Muscle layer of duodenum (tissue), 2 donors: ENCODE measurements around the gene BRWD1.
"Not testable (repeated sequence)": the region's sequence is repeated elsewhere in the genome, so short reads cannot be mapped to it uniquely, and the experiment has no call there.

Source experiments
- H3K27ac ChIP-seq: one replicate; pipeline ENCODE4 v1.7.0; 2013; ENCODE audit warnings: mild to moderate bottlenecking, low read length
- H3K27me3 ChIP-seq: one replicate; pipeline ENCODE4 v1.7.0; 2013; ENCODE audit warnings: low read depth, mild to moderate bottlenecking, control low read depth, low read length
- H3K36me3 ChIP-seq, 2 donors: one replicate each; pipeline ENCODE4 v1.7.0; 2013; ENCODE audit warnings: low read length in 2 of 2, control low read depth in 1 of 2, mild to moderate bottlenecking in 1 of 2; ENCODE audit not compliant: insufficient read depth in 2 of 2, control insufficient read depth in 1 of 2
- H3K4me1 ChIP-seq, 2 donors: one replicate each; pipeline ENCODE4 v1.7.0; 2013; ENCODE audit warnings: low read length in 2 of 2, mild to moderate bottlenecking in 2 of 2, control low read depth in 1 of 2, moderate library complexity in 1 of 2; ENCODE audit not compliant: insufficient read depth in 2 of 2, control insufficient read depth in 1 of 2
- H3K4me3 ChIP-seq, 2 donors: one replicate each; pipeline ENCODE4 v1.7.0; 2013; ENCODE audit warnings: low read length in 2 of 2, low read depth in 1 of 2, mild to moderate bottlenecking in 1 of 2
- H3K9me3 ChIP-seq, 2 donors: one replicate each; pipeline ENCODE4 v1.7.0; 2013; ENCODE audit warnings: low read length in 2 of 2, control low read depth in 1 of 2, mild to moderate bottlenecking in 1 of 2; ENCODE audit not compliant: control insufficient read depth in 1 of 2
- donor health status: healthy.

Gene BRWD1

DNA sequence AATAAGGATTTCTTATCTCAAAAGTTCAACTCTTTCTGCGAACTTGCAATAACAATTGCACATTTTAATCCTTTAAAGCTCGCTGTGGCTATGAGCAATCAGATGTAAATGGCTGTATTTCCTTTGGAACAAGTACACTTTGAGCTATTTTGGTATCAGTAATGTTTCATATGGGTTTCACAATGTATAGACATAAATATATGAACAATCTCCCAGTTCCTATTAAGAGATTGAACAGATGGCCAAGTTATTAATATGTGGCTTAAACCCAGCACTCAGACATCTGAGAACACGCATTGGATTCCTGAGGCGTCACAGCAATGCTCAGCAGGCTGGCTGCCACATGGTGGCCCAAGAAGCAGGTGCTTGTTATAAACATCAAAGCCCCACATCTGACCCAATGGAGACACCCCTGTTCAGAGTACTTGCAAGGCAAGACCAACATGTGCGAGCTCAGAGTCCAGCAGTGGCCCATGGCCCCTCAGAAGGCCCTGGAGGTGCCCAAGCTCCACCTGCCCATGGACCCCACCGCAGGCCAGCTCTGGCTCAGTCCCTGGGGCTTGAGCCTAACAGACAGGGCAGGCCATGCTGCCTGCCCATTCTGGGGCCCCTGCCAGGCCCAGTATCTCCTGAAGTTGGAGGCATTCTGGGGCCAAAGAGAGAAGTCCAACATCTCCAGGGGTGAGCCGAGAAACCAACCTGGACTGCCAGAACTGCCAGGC is 153.9 kb downstream of the BRWD1 start:
- Histone ChIP-seq H3K27me3 (no peaks in the 10 kb centered on the region), H3K27ac (no peak overlapping the region)

DNA sequence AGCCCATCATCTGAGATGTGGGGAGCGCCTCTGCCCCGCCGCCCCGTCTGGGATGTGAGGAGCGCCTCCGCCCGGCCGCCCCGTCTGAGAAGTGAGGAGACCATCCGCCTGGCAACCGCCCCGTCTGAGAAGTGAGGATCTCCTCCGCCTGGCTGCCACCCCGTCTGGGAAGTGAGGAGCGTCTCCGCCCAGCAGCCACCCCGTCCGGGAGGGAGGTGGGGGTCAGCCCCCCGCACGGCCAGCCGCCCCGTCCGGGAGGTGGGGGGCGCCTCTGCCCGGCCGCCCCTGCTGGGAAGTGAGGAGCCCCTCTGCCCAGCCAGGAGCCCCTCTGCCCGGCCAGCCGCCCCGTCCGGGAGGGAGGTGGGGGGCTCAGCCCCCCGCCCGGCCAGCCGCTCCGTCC is 156.2 kb downstream of the BRWD1 start:
- not testable (repeated sequence) for H3K27me3 ChIP-seq, H3K36me3 ChIP-seq, H3K4me3 ChIP-seq, H3K4me1 ChIP-seq, H3K9me3 ChIP-seq, H3K27ac ChIP-seq

More for the DNA sequence above, 153.9 kb downstream of the BRWD1 start:
- peaks cover 10 to 13% of the 10 kb centered on the region in 2 donors for H3K9me3 ChIP-seq
- no peaks in the 10 kb centered on the region for H3K36me3 ChIP-seq
- no peaks in the 10 kb centered on the region for H3K4me1 ChIP-seq
- no peak overlapping the region for H3K4me3 ChIP-seq

DNA sequence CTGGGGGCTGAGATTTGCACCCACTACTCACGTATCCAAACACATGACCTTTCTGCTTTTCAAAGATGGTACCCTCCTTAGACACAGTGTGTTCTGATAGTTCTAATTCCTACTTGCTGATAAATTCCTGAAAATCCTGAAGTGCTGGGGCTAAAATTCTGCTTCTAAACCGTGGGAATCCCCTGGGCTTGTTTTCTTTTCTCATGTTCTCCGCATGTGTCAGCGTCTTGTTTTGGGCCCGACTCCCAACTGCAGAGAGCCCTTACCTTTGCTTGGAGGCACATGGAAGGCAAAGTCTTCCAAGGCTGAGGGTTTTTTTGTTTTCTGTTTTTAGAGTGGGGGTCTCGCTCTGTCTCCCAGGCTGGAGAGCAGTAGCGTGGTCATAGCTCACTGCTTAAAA is 157.4 kb downstream of the BRWD1 start:
- H3K9me3 ChIP-seq = no peaks in the 10 kb centered on the region
- no peaks in the 10 kb centered on the region for H3K4me1 ChIP-seq
- no peak overlapping the region for H3K27ac ChIP-seq
- H3K4me3 ChIP-seq = no peak overlapping the region
- H3K36me3 ChIP-seq = no peaks in the 10 kb centered on the region
- no peaks in the 10 kb centered on the region for H3K27me3 ChIP-seq

DNA sequence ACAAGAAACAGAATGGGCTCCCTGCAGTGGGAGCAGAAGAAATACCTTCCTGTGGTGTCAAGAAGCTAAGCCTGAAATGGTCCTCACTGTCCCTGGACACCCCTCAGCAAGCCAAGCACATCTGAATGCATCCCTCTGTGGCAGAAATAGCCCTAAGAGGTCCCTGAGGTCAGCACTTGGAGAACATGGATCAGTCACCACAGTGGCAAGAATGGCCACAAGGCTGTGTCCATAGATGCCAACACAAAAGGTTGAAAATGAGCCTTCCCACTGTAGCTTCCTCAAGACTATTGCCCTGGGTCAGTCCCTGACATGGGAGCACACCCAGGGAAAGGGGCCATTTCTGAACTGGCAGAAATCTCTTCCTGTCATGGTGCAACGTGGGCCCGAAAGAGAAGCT is 157.9 kb downstream of the BRWD1 start:
- no peaks in the 10 kb centered on the region for H3K27me3 ChIP-seq
- H3K4me3 ChIP-seq = no peak overlapping the region
- no peaks in the 10 kb centered on the region for H3K9me3 ChIP-seq
- H3K27ac ChIP-seq = no peak overlapping the region
- no peaks in the 10 kb centered on the region for H3K4me1 ChIP-seq
- H3K36me3 ChIP-seq = no peaks in the 10 kb centered on the region

DNA sequence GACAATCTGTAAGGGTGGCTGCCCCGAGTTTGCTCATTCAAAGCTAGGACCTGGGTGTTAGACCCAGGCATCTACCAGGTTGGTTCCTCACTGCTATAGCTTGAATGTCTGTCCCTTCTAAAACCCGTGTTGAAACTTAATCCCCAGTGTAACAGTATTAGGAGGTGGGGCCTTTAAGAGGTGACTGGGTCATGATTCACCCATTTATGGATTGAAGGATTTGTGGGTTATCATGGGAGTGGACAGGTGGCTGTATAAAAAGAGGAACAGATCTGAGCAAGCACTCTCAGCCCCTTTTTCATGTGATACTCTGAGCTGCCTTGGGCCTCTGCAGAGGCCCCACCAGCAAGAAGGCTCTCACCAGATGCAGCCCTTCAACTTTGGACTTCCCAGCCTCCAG is 159.6 kb downstream of the BRWD1 start:
- H3K4me1 ChIP-seq = no peaks in the 10 kb centered on the region
- no peak overlapping the region for H3K27ac ChIP-seq
- H3K36me3 ChIP-seq = no peaks in the 10 kb centered on the region
- H3K4me3 ChIP-seq = no peak overlapping the region
- no peaks in the 10 kb centered on the region for H3K9me3 ChIP-seq
- no peaks in the 10 kb centered on the region for H3K27me3 ChIP-seq

DNA sequence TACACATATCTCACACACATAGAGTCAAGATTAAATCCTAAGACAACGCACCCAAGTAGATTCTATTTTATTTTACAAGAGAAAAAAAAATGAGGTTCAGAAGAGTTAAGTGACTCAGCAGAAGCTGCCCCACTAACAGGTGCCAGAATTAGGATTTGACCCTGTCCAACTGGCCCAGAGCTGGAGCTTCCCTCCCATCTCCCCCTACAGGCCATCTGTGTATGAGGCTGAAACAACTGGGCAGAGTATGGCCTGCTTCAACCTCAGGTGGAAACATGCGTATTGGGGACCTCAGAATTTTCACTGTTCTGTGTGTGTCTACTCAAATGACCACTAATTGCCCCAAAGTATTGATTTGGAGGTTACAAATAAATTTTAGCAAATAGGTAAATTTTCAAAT is 160.1 kb downstream of the BRWD1 start:
- Histone ChIP-seq H3K4me1 (no peaks in the 10 kb centered on the region), H3K4me3 (no peak overlapping the region), H3K9me3 (no peaks in the 10 kb centered on the region), H3K27ac (no peak overlapping the region), H3K36me3 (no peaks in the 10 kb centered on the region), H3K27me3 (no peaks in the 10 kb centered on the region)

DNA sequence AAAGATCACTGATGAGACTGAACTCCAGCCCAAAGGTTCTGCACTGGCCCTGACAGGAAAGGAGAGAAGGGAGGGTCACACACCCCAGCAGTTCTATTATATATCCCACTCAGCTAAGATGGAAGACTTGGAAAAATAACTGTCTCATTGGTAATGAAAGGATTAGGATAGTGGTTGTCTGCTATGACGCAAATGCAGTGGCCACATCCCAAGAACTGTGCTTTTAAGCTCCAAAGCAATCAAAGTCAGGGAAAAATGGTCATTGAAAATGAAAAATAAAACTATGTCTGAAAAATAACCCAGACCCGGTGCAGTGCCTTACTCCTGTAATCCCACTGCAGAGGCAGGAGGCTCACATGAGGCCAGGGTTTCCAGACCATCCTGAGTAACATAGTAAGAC is 161.2 kb downstream of the BRWD1 start:
- no peaks in the 10 kb centered on the region for H3K36me3 ChIP-seq
- H3K4me3 ChIP-seq = no peak overlapping the region
- H3K4me1 ChIP-seq = no peaks in the 10 kb centered on the region
- no peaks in the 10 kb centered on the region for H3K9me3 ChIP-seq
- H3K27ac ChIP-seq = no peak overlapping the region
- no peaks in the 10 kb centered on the region for H3K27me3 ChIP-seq

DNA sequence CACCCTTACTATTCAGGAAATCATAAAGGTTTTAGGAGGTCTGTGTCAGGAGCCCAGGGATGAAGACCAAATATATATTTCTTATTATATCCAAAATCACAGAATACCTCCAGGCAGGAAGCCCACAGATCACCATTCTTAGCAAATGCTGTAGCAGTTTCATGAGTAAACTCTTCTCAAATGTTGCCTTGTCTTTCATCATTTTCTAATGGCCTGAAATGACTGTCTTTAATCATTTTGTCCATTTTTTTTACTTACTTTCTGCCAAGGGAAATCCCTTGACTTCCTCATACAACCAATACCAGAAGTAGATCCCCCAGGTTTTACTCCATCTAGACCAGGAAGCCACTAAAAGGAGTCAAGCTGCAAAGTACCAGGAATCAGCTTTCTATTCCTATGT is 162.6 kb downstream of the BRWD1 start:
- H3K4me3 ChIP-seq = no peak overlapping the region
- no peaks in the 10 kb centered on the region for H3K9me3 ChIP-seq
- no peaks in the 10 kb centered on the region for H3K4me1 ChIP-seq
- no peak overlapping the region for H3K27ac ChIP-seq
- H3K36me3 ChIP-seq = no peaks in the 10 kb centered on the region
- H3K27me3 ChIP-seq = no peaks in the 10 kb centered on the region

DNA sequence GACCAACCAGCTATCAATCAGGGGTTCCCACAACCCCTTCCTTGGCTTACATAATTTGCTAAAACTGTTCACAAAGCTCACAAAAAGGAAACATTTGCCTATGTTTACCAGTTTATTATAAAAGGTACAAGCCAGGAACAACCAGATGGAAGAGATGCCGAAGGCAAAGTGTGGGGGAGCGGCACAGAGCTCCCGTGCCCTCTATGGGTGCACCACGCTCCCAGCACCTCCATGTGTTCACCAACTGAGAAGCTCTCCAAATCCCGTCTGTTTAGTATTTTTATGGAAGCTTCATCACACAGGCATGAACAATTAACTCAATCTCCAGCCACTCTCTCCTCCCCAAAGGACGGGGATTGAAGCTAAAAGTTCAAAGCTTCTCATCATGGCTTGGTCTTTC is 163.1 kb downstream of the BRWD1 start:
- Histone ChIP-seq H3K27me3 (no peaks in the 10 kb centered on the region), H3K9me3 (no peaks in the 10 kb centered on the region), H3K27ac (no peak overlapping the region), H3K4me1 (no peaks in the 10 kb centered on the region), H3K4me3 (no peak overlapping the region), H3K36me3 (no peaks in the 10 kb centered on the region)

DNA sequence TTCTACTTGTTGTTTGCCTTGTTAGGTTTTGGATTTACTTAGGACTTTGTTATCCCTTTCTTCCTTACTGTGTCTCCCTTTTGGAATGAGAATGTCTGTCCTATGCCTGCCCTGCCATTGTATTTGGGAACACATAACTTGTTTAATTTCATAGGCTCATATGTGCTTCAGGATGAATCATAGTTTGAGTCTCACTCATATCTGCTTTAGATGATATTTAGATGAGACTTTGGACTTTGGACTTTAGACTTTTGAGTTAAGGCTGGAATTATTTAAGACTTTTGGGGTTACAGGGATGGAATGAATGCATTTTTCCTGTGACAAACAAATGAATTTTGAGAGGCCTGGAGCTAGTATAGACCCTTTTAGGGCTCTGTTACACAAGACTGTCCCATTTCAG is 163.6 kb downstream of the BRWD1 start:
- Histone ChIP-seq H3K36me3 (no peaks in the 10 kb centered on the region), H3K4me1 (no peaks in the 10 kb centered on the region), H3K27ac (no peak overlapping the region), H3K27me3 (no peaks in the 10 kb centered on the region), H3K4me3 (no peak overlapping the region), H3K9me3 (peaks cover 0 to 2% of the 10 kb centered on the region in 2 donors)

DNA sequence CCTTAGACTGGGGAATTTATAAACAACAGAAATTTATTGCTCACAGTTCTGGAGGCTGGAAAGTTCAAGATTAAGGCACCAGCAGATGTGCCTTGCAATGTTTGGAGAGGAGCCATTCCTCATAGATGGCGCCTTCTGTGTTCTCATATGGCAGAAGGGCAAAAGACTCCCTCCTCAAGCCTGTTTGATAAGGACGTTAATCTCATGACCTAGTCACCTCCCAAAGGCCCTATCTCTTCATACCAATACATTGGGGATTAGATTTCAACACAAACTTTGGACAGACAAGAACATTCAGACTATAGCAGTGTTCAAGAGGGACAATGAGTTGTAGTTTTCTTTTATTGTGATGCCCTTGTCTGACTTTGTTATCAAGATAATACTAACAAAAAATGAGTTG is 164.5 kb downstream of the BRWD1 start:
- H3K27me3 ChIP-seq = no peaks in the 10 kb centered on the region
- no peaks in the 10 kb centered on the region for H3K4me1 ChIP-seq
- H3K36me3 ChIP-seq = no peaks in the 10 kb centered on the region
- H3K27ac ChIP-seq = no peak overlapping the region
- H3K9me3 ChIP-seq = peaks cover 0 to 5% of the 10 kb centered on the region in 2 donors
- H3K4me3 ChIP-seq = no peak overlapping the region

DNA sequence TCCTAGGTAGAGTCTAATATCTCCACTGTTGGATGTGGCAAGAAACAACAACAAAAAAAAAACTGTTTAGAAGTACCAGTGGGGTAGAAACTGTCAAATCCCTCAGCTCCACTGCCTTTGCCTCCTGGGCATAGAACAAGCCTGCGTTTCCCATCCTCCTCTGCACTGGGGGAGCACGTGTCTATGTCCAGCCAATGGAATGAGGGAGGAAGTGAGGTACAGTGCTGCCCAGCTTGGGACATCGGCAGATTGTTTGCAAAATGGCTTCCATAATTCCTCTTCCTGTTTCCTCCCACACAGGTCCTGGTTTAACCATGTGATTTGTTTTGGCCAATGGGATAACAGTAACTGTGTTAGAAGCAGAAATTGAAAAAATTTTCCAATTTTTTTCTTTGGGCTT is 169.2 kb downstream of the BRWD1 start:
- Histone ChIP-seq H3K4me1 (no peaks in the 10 kb centered on the region), H3K36me3 (no peaks in the 10 kb centered on the region), H3K27me3 (no peaks in the 10 kb centered on the region), H3K4me3 (no peak overlapping the region), H3K27ac (no peak overlapping the region), H3K9me3 (peaks cover 0 to 5% of the 10 kb centered on the region in 2 donors)
